A204.1 (cell line): Measurements from ENCODE around the gene DDN.

ENCODE experiments used
- FAIRE-seq: peaks from 2 replicates; lab custom pipeline; 2012; peaks lifted over from hg19 to GRCh38; lab: Jason Lieb, UNC

The DDN gene

DNA sequence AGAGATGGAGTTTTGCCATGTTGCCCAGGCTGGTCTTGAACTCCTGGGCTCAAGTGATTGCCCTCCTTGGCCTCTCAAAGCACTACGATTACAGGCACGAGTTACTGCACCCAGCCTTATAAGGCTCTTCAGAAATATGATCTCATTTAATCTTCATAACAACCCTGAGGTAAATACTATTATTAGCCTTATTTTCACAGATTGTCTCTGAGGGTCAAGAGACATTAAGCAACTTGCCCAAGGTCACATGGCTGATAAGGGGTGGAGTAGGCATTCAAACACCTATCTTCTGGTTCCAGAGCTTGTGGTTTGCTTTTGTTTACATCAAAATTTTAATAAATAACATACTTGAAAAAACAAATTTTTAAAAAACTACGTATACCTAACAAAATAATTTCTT lies 14.3 kb upstream of the DDN start:
- FAIRE-seq: no peak

DNA sequence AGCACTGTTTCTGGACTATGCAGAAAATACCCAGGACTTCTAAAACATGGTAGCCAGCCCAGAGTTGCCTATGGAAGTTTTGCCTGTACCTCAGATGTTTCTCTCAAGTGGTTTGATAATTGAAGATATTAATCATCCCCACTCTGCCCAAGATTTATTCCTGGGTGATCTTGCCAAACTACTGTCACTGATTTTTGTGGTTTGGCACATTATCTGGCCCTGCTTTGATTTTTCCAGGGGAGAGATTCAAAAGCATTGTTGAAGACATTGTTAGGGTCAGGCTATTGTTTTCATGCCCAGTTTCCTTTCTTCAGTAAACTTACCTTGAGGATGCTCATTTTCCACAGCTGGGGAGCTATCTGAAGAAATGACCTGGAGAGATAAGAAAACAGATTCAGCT lies 13.6 kb upstream of the DDN start:
- FAIRE-seq: no peak

DNA sequence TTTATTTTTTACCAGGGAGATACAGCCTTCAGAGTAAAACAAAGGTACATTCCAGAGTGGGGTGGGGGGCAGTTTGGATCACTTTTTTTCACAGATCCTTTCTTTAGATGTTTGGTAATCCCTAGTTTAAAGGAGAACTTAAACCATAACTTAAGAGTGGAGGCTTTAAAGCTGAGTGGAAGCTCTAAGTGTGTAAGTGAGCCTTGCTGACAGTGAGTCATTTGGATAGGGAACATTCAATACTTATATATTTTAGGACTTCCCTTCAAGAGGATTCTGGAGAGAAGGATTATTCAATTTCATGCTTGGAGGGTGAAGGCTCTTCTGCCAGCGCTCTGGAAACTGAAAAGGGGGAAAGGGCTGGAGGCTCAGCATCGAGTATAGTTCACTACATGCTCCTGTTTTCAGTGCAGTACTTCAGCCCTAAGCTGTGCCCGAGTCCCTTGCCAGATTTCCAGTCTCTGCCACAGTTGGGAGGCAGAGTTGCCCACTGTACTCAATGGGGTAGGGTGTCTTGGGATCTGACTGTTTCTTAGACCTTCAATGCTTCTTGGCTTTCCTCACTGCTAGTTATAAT lies 11.0 kb upstream of the DDN start:
- FAIRE-seq: no peak

DNA sequence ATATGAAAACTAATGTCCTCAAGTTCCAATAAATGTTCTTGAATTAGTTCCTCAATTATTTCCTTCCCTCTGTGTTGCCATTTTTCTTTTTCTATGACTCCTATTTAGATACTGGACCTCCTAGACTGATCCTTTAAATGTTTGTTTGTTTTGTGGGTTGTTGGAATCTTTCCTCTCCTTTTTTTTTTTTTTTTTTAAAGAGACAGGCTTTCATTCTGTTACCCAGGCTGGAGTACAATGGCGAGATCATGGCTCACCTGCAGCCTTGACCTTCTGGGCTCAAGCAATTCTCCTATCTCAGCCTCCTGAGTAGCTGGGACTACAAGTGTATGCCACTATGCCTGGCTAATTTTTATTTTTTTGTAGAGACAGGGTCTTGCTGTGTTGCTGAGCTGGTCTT lies 9.8 kb upstream of the DDN start:
- FAIRE-seq: no peak

DNA sequence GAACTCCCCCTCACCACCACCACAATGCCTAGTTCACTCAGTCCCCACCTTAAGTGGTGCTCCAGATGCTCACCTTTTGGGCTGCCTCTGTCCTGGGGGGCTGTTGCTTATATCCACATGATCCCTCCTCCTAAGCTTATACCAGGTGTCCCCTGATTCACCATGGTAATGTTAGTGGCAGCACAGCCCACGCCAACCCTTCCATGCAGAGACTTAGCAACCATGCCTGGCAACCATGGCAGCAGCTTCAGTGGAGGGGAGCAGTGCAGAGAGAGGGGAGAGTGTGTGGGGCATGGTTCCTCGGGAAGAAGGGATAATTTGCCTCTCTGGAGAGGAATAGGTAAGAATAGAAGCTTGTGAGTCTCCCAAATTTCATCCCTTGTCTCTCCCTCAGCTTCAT lies 1.2 kb upstream of the DDN start:
- no peak for FAIRE-seq

DNA sequence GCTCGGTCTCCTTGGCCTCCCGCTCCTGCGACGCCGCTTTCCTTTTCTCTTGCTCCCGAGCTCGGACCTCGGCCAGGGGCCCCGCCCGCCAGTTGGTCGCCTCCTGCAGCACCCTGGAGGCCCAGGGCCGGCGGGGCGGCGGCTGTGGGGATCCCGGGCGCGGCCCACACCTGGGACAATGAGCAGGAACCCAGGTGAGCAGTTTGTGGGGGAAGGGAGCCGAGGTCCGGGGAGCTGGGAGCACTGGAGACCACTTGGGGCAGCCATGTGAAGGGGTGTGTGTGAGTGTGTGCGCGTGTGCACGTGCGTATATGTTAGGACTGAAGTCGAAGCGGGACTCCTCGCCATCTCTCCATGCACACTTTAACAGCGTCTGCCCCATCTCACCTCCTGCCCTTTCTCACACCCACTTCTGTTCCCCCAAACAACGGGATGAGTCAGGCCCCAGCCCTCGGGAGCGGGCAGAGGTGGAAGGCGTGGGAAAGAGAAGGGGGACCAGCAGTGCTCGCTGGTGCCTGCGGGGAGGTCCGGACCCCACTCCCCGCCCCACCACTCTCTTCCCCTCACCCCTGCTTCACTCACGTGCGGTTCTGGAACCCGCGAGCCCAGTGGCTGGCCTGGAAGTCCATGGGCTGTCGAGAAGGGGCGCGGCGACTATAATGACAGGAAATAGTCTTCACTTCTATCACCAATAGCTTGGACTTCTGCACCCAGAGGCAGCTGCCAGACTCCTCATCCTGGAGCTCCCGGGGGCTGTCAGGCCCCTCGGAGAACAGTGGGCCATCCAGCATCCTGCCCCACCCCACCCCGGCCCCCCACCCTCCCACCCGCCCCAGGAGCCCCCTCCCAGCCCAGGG lies 450 bp downstream of the DDN start:
- no peak for FAIRE-seq

DNA sequence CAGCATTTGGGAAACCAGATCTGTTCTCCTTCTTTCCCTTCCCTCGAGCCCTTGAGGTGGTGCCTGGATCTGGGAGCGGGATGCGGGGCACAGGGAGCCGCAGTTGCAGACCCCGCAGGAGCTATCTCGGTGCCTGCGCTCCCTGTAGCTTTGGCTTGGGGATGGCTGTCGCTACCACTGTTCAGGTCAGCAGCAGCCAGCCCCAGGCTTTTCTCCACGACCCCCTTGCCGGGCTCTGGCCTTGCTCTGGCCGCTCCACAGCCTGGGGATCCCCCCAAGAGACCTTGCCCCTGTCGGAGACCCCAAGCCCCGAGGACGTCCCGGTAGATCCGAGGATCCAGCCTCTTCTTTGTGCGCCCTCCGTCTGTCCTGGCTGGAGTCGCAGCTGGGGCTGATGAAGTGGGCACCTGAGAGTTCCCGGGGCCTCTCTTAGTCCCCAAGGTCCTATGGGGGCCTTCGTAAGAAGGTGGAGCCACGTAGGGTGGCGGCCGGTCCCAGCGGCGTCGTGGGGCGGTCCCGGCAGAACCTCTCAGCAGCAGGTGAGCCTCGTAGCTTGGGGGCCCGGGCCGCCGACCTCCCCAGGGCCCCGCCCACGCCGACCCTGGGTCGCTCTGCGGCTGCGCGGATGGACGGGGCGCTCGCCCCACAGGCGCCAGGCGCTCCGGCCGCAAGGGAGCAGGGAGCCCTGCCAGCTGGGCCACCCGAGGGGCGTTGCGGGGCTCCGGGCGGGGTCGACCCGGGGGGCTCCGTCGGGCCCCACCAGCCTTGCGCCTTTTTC lies 1.3 kb downstream of the DDN start:
- FAIRE-seq: no peak

DNA sequence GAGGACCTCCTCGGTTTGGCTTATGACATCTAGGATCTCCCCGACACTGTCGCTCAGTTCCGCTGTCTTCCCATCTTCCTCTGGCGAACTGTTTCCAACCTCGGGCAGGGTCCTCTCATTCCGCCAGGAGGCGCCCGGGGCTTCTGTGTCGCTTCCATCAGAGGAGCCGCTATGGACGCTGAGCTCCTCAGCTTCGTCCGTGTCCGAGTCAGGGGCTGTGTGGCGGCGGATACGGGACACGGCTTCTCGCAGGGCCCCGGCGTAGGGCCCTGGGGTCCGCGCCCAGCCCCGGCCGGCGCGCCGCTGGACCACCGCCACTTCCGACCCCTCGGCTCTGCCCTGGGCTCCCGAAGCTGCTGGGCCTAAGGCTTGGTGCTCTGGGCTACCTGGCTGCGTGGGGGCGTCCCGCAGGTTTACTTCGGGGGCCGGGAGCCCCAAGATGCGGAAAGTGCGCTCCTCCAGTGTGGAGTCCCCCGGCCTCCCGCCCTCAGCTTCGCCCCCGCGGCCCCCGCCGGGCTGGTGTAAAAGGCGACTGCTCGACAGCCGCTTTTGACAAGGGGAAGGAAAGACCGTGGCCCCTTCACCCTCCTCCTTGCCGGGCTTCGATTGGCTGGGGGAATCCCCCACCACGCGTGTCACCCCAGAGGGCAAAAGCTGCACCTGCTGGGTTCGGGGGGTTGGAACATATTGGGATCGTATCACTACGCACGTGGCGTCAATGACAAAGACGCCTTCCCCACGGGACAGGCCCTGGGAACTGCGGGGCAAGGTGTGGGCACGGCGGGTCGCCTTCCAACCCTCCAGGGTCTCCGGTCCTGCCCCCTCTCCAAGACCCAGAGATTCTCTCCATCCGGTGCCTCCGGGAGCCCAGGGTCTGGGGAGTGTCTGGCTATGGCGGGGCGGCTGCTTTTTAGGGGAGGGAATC lies 2.1 kb downstream of the DDN start:
- FAIRE-seq: no peak

DNA sequence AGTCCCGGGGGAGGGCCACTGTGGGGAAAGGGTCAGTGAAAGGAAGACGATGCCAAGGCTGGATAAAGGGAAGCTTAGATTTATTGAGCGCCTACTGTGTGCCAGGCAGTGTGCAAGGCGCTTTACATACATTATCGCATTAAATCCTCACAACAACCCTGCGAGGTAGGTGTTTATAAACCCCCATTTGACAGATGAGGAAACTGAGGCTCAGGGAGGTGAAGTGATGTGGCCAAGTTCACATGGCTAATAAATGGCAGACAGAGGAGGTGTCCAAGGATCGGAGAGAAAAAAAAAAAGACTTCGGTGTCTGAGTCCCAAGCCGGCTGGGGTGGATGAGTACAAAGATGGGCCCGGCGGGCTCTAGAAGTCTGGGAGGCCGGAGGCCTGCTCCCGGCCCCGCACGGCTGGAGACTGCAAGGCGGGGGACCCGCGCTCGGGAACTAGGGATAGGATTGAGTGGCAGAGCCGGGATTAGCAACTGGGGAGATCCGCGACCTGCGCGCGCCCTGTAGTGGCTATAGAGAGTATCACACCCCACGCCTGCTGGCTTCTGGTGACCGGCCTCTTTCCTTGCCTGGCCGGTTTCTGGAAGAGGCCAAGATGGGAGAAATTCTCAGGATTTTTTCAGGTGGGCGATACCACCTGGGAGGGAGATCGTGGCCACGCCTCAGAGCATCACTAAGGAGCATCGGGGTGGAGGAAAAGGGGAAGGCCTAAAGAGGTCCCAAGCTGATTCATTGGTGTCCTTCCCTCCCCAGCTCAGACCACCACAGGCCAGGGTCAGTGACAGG lies 3.9 kb downstream of the DDN start:
- no peak for FAIRE-seq

DNA sequence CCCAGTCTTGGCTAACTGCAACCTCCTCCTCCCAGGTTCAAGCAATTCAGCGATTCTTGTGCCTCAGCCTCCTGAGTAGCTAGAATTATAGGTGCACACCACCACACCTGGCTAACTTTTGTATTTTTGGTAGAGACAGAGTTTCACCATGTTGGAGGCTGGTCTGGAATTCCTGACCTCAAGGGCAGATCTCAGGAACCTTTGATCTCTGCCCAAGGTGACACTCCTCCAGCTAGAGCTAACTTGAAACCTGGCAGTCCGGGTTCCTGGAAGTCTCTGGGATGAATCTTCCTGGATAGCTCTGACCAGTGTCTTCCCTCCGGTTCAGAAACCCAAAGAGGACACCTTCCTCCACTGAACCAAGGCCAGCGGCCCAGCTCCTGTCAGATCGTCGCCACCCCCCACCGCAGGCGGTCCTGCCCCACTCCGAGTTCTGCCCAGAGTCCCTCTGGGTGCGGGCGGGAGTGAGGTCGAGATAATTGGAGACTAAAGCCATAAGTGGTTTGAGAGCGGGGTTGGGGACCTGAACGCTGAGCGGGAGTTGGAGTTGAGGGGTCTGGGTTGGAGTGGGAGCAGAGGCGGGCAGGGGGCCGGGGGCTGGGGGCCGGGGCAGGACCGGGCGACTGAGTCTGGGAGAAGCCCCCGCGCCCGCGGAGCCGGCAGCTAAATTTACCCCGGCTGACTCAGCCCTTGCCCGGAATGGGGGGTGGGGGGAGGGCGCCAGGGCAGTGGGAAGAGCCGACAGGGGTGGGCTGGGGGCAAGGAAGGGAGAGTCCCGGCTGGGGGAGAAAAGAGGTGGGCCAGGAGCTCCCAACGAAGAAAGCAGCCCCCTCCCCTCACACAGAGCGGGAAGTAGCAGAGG lies 4.7 kb downstream of the DDN start:
- no peak for FAIRE-seq

DNA sequence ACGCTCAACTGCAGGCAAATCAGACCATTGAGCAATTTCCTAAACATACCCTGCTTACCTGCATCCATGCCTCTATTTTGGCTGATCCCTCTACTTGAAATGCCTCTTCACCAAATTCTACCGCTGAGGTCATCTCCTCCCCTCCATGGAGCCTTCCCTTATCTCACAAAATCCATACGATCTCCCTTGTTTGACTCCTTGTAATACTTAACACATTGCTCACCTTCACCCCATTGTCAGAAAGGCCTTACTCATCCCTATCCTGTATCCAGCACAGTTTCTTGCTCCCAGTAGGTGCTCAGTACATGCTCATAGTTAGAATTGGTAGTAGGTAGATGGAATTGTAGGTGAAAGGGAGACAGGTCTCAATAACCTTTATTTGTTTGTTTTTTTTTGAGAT lies 5.4 kb downstream of the DDN start:
- no peak for FAIRE-seq

DNA sequence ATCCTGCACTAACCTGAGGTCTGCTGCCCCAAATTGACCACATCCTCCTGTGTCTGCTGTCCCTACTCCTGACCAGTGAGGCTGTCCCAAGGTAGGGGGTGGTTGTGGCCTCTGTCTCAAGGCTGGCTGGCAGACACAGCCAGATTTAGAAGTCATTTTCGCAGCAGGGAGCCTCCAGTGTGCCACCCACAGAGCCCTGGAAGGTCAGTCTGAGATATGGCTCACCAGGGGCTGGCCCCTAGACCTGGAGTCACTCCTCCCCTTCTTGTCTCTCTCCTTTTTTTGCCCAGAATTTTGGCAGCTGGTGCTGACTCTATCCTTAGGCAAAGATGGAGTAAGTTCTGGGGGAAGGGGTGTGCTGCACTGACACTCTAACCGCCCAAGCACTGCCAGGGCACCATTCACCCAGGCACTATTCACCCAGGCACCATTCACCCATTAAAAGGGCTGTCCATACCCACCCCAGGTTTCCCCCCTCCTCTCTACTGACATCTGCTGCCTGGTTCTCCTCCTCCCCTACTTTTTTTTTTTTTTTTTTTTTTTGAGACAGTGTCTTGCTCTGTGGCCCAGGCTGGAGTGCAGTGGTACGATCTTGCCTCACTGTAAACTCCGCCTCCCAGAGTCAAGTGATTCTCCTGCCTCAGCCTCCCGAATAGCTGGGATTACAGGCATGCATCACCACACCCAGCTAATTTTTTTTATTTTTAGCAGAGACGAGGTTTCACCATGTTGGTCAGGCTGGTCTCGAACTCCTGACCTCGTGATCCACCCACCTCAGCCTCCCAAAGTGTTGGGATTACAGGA lies 7.7 kb downstream of the DDN start:
- no peak for FAIRE-seq

DNA sequence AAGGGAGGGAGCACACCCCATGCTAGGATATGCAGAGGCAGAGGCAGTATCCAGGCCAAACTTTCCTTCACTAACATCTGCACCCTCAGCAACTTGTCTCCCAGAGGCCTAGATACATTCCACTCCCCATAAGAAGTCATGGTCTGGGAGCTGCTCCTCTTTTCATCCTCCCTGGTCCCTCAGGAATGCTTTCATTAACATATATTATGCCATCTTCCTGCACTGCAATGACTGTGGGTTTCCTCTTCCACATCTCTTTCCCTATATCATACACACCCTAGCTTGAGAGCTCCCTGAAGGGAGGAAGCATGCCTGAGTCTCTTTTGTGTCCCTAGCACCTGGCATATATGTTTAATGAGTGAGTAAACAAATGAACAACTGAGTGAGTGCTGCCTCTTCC lies 8.6 kb downstream of the DDN start:
- FAIRE-seq: no peak

DNA sequence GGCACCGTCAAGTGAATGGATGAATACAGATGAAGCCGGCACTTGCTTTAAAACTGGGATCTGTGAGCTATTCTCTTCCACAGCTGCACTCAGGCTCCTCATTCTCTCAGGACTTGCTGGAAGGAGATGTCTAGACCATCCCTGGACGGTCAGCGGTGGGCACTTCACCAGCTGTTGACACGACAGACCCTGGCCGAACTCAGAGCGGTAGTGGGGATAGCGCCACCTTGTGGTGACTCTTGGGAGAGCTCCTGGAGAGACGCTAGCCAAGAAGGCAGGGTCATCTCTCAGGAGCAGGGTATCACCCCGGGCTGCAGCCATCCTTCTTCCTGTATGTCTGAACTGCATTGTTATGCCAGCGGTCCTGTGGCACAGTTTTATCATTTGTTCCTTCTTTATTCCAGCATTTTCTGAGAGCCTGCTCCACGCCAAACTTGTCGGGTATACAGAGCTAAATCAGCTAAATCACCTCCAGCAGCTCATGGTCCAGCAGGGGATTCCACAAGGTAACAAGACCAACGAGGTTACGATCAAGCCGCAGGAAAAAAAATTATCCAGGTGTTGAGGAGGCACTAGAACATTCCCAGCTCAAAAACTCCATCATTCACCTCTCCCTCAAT lies 11.0 kb downstream of the DDN start:
- FAIRE-seq: no peak

DNA sequence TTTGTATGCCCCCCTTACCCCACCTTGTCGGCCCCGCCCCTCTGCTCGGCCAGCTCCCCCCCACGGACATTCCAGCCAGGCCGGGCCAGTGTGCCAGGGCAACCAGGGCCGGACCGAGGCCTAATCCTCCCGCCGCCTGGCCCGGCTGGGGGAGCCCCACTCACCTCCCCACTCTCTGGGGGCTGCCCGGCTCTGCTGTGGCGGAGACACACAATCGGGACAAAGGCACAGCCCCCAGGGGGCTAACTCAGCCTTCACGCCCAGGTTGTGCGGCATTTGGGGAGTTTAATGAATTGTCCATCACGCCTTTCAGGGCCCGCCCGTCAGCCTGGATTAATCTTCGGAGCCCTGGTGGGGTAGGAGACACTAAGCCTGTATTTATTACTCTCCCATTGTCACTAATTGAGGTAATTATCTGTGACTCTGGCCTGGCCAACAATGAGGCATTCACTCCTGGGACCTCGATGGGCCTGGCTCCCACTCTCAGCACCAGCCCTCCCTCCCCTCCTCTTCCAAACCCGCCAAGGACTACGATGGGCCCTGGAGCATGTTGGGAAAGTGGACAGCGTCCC lies 12.4 kb downstream of the DDN start:
- no peak for FAIRE-seq

DNA sequence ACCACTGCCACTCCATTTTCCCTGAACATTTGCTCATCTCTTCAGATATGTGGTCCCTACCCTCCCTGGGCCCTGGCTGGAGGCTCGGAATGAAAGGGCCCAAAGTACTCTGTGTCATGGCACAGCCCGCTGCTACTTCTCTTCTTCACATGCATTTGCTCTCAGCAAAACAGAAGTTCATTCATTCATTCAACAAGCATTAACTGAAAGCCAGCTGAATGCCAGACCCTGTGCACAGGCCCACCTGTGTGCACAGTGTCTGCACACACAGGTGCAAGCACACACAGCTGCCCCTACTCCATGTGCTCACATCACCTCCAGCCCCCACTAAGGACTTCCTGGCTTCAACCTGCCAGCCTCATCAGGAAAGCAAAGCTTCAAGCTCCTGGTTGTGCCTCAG lies 13.3 kb downstream of the DDN start:
- no peak for FAIRE-seq

DNA sequence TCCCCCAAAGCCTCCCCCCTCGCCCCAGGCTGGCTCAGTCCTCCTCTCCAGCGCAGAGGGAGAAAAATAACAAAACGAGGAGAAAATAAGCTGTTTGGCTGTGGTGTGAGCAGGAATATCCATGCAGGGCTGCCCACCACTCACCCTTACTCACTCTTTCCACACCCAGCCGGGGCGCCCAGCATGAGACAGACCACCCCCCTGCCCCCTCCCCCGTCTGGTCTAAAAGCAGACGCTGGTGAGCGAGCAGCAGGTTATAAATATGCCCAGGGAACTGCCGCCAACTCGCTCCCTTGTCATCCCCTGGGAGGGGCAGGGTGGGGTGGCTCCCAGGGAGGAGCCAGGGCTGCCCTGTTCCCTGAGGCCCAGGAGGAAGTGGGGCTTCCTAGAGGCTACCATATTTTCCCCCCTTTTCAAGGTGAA lies 13.7 kb downstream of the DDN start:
- FAIRE-seq: no peak

DNA sequence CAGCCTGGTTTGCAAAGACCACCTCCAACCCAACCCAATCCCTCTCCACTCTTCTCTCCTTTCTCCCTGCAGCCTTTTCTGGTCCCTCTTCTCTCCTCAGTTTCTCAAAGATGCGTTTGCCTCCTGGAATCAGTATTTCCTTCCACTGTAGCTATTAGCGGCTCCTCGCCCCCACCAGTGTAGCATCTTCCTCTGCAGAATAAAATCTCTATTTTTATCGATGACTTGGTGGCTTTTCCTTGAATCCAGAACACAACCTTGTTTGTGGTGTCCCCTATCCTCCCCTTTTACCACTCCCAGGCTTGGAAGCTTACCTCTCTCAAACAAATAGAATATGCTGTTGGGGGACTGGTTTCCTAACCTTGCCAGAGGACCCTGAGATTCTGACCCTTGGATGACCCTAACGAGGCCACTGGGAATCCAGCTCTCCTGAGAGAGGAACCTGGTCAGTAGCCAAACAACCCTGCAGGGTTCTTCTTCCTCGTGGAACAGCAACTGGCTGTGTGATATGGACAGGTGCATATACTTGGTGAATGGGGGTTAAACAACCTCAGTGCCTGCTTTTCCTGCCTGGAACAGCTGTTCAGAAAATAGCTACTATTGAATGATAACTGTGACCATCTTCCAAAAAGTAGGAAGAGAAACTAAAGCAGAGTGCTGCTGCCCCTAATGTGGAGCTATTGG lies 16.6 kb downstream of the DDN start:
- FAIRE-seq: no peak
